GM21737 (cell line): ENCODE results near the gene C1R.
"Not testable (repeated sequence)": the region's sequence is repeated elsewhere in the genome, so short reads cannot be mapped to it uniquely, and the experiment has no call there.

Source experiments
- ATAC-seq: cut with Tn5 transposase; IDR thresholded peaks from one replicate; pipeline ENCODE4 v1.9.1; 2021; ENCODE audit warnings: mild to moderate bottlenecking, moderate library complexity; ENCODE audit not compliant: unreplicated experiment

Gene C1R

GRCh38 chr12:7069386-7069785, 22.9 kb downstream of the C1R start:
- no peak for ATAC-seq

GRCh38 chr12:7068994-7069346, 23.3 kb downstream of the C1R start:
- ATAC-seq: no peak

GRCh38 chr12:7068240-7068993, 23.8 kb downstream of the C1R start:
- no peak for ATAC-seq

GRCh38 chr12:7067096-7067495, 25.1 kb downstream of the C1R start:
- ATAC-seq: no peak

GRCh38 chr12:7066596-7066995, 25.6 kb downstream of the C1R start:
- no peak for ATAC-seq

GRCh38 chr12:7065073-7065623, 27.1 kb downstream of the C1R start:
- no peak for ATAC-seq

- no peak for ATAC-seq
Measured at GRCh38 chr12:7064516-7064915, 27.7 kb downstream of the C1R start.

GRCh38 chr12:7061596-7061995, 30.6 kb downstream of the C1R start:
- ATAC-seq: no peak

- no peak for ATAC-seq
Measured at GRCh38 chr12:7061138-7061537, 31.1 kb downstream of the C1R start.

GRCh38 chr12:7060353-7060954, 31.8 kb downstream of the C1R start, which contains the start of gene C1S:
Gene C1S (plus strand): TSS chr12:7060718. CDS start chr12:7061913, 1,195 bp downstream.
- no peak for ATAC-seq

- no peak for ATAC-seq
Measured at GRCh38 chr12:7059780-7060179, 32.5 kb downstream of the C1R start.

- no peak for ATAC-seq
Measured at GRCh38 chr12:7058850-7059395, 33.3 kb downstream of the C1R start.

GRCh38 chr12:7058163-7058845, 33.9 kb downstream of the C1R start:
- ATAC-seq: no peak

GRCh38 chr12:7055736-7056135, 36.5 kb downstream of the C1R start:
- ATAC-seq: not testable (repeated sequence)

GRCh38 chr12:7054925-7055324, 37.3 kb downstream of the C1R start:
- ATAC-seq: no peak

GRCh38 chr12:7049973-7050372, 42.3 kb downstream of the C1R start:
- not testable (repeated sequence) for ATAC-seq

- not testable (repeated sequence) for ATAC-seq
Measured at GRCh38 chr12:7049445-7049951, 42.7 kb downstream of the C1R start.

GRCh38 chr12:7047306-7047705, 44.9 kb downstream of the C1R start:
- ATAC-seq: no peak

- ATAC-seq: no peak
Measured at GRCh38 chr12:7046383-7047105, 45.7 kb downstream of the C1R start.

- ATAC-seq: no peak
Measured at GRCh38 chr12:7045913-7046312, 46.3 kb downstream of the C1R start.

GRCh38 chr12:7042842-7043241, 49.4 kb downstream of the C1R start:
- no peak for ATAC-seq
